GM13976 (cell line): ENCODE results near the gene CHRNA4.

Experiments
- DNase-seq: peaks from one replicate; pipeline ENCODE4 v3.0.0; 2012; ENCODE audit warnings: low spot score
- CTCF ChIP-seq: IDR thresholded peaks from 2 replicates; pipeline ENCODE4 v1.5.1; 2012; ENCODE audit warnings: borderline replicate concordance, mild to moderate bottlenecking; ENCODE audit not compliant: insufficient read depth; ENCODE audit errors: extremely low read depth, missing control alignments, control extremely low read depth
- in situ Hi-C: fragments of 300-500 bp; cut with MboI; formaldehyde crosslinking; loops from one replicate; pipeline ENCODE4 v1.12.0; 2022; ENCODE audit warnings: low sequenced_read_pairs, mixed read lengths, inconsistent platforms; ENCODE audit not compliant: unreplicated experiment

Gene CHRNA4

DNA sequence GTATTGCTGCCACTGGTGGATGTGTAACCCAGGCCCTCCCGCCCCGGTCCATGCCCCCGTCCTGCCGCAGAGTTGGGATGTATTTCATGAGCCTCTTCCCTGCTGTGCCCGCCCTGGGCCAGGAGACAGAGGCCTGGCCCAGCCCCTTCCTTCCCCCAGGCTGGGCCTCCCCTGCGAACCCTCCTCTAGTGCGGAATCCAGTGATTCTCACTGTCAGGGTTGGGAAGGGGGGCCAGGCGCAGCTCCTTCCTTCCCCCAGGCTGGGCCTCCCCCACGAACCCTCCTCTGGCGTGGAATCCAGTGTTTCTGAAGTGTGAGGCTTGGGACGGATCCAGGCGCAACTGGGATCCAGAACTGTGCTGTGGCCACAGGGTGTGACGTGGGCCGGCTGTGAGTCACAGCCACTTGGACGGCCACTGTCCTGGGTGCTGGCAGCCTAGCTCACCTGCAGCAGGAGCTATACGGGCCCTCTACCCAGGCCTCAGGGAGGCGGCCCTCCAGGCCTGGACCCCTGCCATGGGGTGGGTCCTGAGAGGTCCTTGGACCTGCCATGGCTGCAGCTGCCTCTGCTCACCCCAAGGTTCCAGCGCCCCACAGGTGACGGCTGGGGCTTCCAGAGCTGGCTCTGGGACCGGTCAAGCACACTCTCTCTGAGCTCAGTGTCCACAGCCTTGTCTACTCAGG, 39.9 kb downstream of the CHRNA4 start:
- in situ Hi-C loops: no loop called here
- TF ChIP-seq CTCF: no peak
- DNase-seq: no peak

- no peak for DNase-seq
- no peak for TF ChIP-seq CTCF
- in situ Hi-C loops: no loop called here
Measured at GRCh38 chr20:63320616-63321147, 40.5 kb downstream of the CHRNA4 start.

DNA sequence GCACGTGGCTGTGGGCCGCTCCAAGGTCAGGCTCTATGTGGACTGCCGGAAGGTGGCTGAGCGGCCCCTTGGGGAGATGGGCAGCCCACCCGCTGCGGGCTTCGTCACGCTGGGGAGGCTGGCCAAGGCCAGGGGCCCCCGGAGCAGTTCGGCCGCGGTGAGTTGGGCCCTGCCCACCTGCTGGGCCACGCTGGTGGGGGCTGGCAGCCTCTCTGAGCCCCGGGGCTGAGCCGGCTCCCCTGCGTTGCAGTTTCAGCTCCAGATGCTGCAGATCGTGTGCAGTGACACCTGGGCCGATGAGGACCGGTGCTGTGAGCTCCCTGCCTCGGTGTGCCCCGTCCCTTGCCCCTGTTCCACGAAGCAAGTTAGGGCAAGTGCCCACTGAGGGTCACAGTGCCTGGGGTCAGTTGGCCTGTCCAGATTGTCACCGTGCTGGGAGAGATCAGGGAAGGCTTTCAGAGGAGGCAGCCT, 41.1 kb downstream of the CHRNA4 start:
- DNase-seq: no peak
- TF ChIP-seq CTCF: no peak
- in situ Hi-C loops: no loop called here

- in situ Hi-C loops: no loop called here
- no peak for DNase-seq
Measured at GRCh38 chr20:63319164-63320040, 41.7 kb downstream of the CHRNA4 start.

DNA sequence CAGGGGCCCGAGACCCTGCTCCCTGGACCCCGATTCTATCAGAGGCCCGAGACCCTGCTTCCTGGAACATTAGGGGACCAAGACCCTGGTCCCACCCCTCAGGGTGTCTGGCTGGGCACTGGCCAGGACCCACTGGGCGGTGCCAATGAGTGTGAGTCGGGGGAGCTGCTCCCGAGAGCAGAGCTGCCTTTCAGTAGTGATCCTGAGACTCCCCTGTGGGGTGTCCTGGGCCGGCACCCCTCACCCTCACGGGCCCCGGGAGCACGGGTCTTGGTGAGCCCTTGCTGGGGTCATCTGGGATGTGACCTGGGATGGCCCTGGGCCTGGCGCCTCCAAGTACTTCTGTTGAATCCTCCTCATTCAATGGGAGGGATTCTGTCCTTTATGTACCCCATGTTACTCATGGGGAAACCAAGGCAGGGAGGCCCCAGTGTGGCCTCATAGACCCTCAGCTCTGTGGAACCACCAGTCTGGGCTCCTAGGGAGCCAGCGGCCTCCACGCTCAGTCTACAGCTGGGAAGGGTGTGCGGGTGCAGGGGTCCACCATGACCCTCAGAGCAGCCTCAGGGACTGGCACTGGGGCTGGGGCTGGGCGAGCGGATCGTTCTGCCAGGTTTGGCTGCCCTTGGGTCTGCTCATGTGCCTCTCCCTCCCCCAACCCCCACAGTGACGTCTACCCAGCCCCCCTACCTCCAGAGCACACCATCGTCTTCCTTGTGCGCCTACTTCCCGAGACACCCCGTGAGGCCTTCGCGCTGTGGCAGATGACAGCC, 42.6 kb downstream of the CHRNA4 start:
- DNase-seq: no peak
- in situ Hi-C loops: no loop called here
- TF ChIP-seq CTCF: no peak

More at GRCh38 chr20:63319164-63320040, 41.7 kb downstream of the CHRNA4 start:
- no peak for TF ChIP-seq CTCF
